Esophagus mucosa (tissue), 1 donor: Measurements from ENCODE around the gene ZNF682. TPM values are rescaled to one million over a fixed set of nuclear protein-coding genes. Genes with fewer than 3 reads are reported as not detected.
A peak's percentile ranks its signal among the peaks of the same experiment; 100 is the strongest.
"Not testable (repeated sequence)": the region's sequence is repeated elsewhere in the genome, so short reads cannot be mapped to it uniquely, and the experiment has no call there.

Experiments used
- ATAC-seq: fragments of 200-7000 bp; cut with Tn5 transposase; one replicate; pipeline ENCODE4 v1.9.1; 2020
- total RNA-seq: library from RNA; stranded (reverse); gene quantifications from one replicate; pipeline ENCODE4 v1.2.4, GENCODE V29; 2023
- donor health status: DM: yes; HTN: yes; CAD: no.

ZNF682 gene
- 3.3 TPM for total RNA-seq

DNA sequence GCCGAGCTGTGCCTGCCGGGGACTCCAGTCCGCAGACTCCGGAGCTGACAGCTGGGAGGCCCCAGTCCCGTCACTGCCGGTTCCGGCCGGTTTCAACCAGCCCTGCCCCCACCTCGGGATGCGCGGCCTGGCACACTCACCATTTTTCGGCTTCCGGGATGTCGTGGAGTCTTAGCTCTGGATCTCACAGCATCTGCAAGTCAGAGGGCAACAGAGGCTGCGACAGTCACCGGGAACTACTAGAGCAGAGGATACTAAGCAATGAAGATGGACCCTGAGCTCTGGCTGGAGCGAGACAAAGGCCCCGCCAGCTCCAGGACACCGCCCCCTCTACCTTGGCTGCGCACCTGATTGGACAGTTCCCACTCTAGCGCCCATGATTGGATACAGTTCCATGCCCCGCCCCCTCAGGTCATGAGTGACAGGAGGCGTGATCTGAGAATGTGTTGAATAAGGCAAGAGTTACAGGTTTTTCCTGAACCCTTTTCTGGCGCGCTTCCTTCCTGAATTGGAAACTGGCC lies at the start of gene ZNF682:
TSS of gene ZNF682 (minus strand) at position 303 of the 521 bp plus-strand sequence. CDS start at position 143, 160 bp downstream.
- ATAC-seq, result peak; percentile 100

DNA sequence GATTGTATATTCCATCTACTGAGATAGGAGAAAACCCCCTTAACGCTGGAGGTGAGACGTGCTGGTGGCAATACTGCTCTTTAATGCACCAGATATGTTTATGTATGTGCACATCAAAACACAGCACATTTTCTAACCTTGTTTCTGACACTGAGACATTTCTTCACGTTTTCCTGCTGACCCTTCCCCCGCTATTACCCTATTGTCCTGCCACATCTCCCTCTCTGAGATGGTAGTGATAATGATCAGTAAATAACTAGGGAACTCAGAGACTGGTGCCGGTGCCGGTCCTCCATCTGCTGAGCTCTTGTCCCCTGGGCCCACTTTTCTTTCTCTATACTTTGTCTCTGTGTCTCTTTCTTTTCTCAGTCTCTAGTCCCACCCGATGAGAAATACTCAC lies 43.6 kb upstream of the ZNF682 start:
- ATAC-seq, result not testable (repeated sequence)

- ATAC-seq, result not testable (repeated sequence)
Observed at GRCh38 chr19:20082232-20082833, 43.0 kb upstream of the ZNF682 start.

GRCh38 chr19:20080656-20081055 lies 41.4 kb upstream of the ZNF682 start:
- ATAC-seq, result no peak

DNA sequence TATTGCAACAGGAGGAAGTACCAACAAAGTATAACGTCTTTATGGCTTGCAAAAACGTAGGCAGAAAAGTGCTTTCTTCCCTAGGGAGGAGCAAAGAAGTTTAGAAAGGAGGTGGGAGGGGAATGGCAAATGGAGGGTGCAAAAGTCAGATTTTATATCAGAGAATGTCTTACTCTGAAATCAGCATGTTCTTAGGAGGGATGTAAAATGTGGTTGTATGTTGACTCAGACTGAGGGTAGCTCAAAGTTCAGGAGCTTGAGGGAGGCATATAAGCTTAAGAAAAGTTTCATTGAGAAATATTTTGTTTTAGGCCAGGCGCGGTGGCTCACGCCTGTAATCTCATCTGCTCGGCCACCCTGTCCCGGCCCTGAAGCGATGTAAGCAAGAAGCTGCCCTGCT lies 40.2 kb upstream of the ZNF682 start:
- no peak for ATAC-seq

DNA sequence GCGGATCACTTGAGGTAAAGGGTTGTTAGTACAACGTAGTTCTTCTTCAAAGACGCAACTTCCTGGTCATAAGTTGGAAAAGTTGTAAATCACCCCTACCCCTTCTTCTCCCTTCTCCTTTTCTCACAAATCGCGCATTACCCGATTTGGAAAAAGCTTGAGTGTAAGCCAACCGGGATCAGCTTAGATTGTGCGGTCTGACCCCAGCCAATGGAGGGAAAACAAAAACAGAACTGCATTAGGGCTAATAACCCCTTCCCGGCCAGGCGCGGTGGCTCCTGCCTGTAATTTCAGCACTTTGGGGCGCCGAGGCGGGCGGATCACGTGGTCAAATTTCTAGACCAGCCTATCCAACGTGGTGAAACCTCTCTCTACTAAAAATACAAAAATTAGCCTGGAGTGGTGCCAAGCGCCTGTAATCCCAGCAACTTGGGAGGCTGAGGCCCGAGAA lies 39.3 kb upstream of the ZNF682 start:
- ATAC-seq, result no peak

GRCh38 chr19:20077791-20078463 lies 38.6 kb upstream of the ZNF682 start, which contains the start of gene ZNF90:
Gene ZNF90, plus strand, starts transcription at chr19:20078000. Its CDS starts 133 bp downstream, at chr19:20078133.
- ATAC-seq, result peak; percentile 94

- no peak for ATAC-seq
Observed at GRCh38 chr19:20072936-20073335, 33.6 kb upstream of the ZNF682 start.

GRCh38 chr19:20070691-20071090 lies 31.4 kb upstream of the ZNF682 start:
- ATAC-seq, result no peak

DNA sequence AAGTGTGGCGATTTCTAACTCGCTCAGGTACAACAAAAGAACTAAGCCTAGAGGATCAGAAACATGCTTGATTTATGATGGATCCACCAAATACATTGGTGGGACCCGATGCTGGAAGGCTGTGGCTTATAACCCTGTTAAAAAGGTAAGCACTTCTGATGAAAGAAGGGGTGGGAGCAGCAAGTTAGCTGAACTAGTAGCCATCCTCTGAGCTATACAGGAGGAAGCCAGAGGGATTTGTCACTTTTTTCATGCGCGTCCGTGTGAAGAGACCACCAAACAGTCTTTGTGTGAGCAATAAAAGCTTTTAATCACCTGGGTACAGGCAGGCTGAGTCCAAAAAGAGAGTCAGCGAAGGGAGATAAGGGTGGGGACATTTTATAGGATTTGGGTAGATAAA lies 29.3 kb upstream of the ZNF682 start:
- not testable (repeated sequence) for ATAC-seq

DNA sequence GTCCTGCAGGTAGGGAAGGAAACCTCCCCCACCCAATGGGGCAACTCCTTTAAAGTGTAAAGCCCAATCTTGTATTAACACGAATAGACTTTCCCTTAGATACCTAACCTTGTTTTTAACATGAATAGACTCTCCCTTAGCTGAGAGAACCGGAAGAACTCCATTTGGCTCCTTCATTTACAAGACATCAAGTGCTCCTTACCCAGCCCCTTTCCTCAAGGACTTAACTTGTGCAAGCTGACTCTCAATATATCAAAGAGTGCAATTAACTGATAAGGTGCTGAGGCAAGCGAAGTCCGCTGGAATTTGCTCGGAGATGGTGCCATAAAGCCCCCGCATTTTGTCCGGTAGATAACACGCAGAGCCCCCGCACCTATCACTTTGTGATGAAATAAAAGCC lies 28.6 kb upstream of the ZNF682 start:
- ATAC-seq, result no peak

DNA sequence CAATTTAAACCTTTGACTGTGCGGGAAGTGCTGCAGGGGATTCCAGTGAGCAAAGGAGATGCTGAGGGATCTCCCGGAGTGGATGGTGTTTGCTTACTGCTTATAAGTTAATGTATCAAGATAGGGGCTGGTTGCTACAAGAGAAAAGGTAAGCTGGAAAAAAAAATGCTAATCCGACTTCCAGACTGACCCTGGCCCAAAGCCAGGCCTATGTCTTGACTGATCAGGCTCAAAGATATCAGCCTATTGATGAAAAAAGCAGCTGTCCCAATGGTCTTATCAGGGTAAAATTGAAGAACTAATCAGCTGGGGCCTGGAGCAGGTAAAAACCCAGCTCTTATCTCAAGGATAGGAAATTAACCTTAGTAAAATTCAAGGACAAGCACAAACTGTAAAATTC lies 27.6 kb upstream of the ZNF682 start:
- no peak for ATAC-seq

DNA sequence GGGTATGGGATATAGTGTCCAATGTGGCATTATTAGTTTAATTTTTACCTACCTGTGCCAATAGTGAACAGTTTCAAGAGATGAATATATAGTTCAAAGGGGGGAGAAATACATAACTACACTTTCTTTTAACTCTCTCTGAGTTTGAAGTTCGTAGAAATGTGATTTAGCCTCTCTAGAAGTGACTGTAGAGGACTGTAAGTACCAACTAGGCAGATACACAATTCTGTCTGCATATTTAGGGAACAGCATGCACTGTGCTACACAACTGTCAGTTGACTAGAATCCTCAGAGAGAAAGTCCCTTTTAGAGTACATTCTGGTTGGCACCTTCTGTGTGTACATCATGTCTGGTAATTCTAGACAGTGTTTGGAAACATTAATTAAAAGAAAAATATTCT lies 21.0 kb upstream of the ZNF682 start:
- no peak for ATAC-seq

GRCh38 chr19:20058738-20059137 lies 19.4 kb upstream of the ZNF682 start:
- not testable (repeated sequence) for ATAC-seq

DNA sequence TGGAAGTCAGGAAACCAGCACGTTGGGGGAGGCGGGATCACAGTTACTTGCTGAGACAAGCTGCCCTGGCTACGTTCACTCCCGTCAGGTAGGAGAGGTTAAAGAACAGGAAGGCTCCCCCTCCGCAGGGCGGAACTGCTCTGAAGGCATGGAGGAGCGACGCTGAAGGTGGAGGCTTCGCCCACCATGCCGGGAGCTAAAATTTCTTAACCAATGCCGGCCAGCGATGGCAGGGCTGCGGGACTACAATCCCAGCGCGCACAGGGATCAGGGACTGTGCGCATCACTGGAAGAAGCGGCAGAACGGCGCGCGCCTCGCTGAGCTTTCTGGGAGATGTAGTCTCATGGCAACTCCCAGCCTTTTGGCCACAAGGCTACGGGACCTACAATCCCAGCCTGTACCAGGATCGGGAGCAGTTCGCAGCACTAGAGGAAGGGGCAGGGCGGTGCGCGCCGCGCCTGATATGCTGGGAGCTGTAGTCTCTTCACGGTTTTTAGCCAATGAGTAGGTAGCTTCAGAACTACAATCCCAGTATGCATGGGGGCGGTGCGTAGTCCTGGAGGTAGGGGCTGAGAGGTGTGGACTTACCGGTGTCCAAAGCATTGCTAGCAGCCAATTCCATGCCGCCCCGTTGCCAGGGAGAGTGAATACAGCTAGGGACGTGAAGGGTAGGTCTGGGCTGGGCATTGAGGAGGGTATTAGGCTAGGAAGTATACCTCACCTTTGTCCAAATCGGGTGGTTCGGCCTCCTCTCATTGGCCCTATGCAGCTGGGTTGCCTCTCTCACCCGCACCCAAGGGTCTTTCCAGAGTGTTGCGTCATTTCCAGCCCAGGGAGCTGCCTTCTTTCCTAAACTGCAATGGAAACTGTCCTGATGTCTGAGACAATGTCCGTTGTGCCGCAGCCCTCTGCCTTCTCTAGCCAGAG lies 12.8 kb upstream of the ZNF682 start:
- ATAC-seq, result peak; percentile 100

GRCh38 chr19:20045742-20046141 lies 6.4 kb upstream of the ZNF682 start:
- ATAC-seq, result not testable (repeated sequence)

- no peak for ATAC-seq
Observed at GRCh38 chr19:20044663-20045062, 5.4 kb upstream of the ZNF682 start.

GRCh38 chr19:20038358-20039202 lies 725 bp downstream of the ZNF682 start:
- ATAC-seq, result no peak

- no peak for ATAC-seq
Observed at GRCh38 chr19:20035935-20036334, 3.4 kb downstream of the ZNF682 start.

GRCh38 chr19:20028611-20029010 lies 10.7 kb downstream of the ZNF682 start:
- no peak for ATAC-seq

- ATAC-seq, result no peak
Observed at GRCh38 chr19:20005741-20006140, 33.6 kb downstream of the ZNF682 start.
